Small intestine (tissue), 7 donors: ENCODE measurements around the gene ROR1. TPM values are rescaled to one million over a fixed set of nuclear protein-coding genes. Genes with fewer than 3 reads are reported as not detected.
A peak's percentile ranks its signal among the peaks of the same experiment; 100 is the strongest.

Experiments used
- DNase-seq, 2 donors: peaks; one replicate each; pipeline versions ENCODE4 v3.0.0 to v3.0.0-alpha.2; 2013
- FAIRE-seq: peaks from 2 replicates; lab custom pipeline; 2012; peaks lifted over from hg19 to GRCh38; lab: Jason Lieb, UNC
- H3K27ac ChIP-seq, 3 donors: one replicate each; pipeline ENCODE4 v1.5.1; 2013; ENCODE audit warnings: low read length in 2 of 3, mild to moderate bottlenecking in 2 of 3, control low read depth in 1 of 3, inconsistent platforms in 1 of 3, low read depth in 1 of 3, moderate library complexity in 1 of 3
- H3K27me3 ChIP-seq, 3 donors: one replicate each; pipeline ENCODE4 v1.6.1; 2013; ENCODE audit warnings: low read length in 3 of 3, inconsistent platforms in 1 of 3; ENCODE audit not compliant: control insufficient read depth in 3 of 3, insufficient read depth in 3 of 3
- H3K36me3 ChIP-seq, 3 donors: one replicate each; pipeline ENCODE4 v1.6.1; 2013; ENCODE audit warnings: low read length in 3 of 3, inconsistent platforms in 1 of 3, low read depth in 1 of 3, mild to moderate bottlenecking in 1 of 3, moderate library complexity in 1 of 3; ENCODE audit not compliant: control insufficient read depth in 3 of 3, insufficient read depth in 2 of 3
- H3K4me1 ChIP-seq, 3 donors: one replicate each; pipeline ENCODE4 v1.6.1; 2013; ENCODE audit warnings: low read length in 2 of 3, inconsistent platforms in 1 of 3, low read depth in 1 of 3, mild to moderate bottlenecking in 1 of 3, moderate library complexity in 1 of 3; ENCODE audit not compliant: control insufficient read depth in 3 of 3, insufficient read depth in 2 of 3
- H3K4me3 ChIP-seq, 3 donors: one replicate each; pipeline ENCODE4 v1.5.1; 2013; ENCODE audit warnings: low read length in 3 of 3, control low read depth in 1 of 3, inconsistent platforms in 1 of 3, low read depth in 1 of 3, mild to moderate bottlenecking in 1 of 3, moderate library complexity in 1 of 3
- H3K9me3 ChIP-seq, 2 donors: one replicate each; pipeline ENCODE4 v1.6.1; 2013; ENCODE audit warnings: low read depth in 1 of 2, low read length in 1 of 2; ENCODE audit not compliant: control insufficient read depth in 2 of 2, insufficient read depth in 1 of 2
- WGBS, 3 donors: extraction: QIAGEN DNeasy Blood & Tissue Kit; methylation state at CpG; one replicate each; pipeline ENCODE4 v1.1.7; 2013; 5-methylcytosine and 5-hydroxymethylcytosine counted together
- polyA plus RNA-seq, 4 donors: library from polyadenylated mRNA; stranded (reverse) in 3 of 4; unstranded in 1 of 4; fragments of 200-250 nt in 3 of 4; fragments of 120-200 nt in 1 of 4; gene quantifications; one replicate each; pipeline versions ENCODE4 v1.2.1 to v1.2.3, GENCODE V29; 2013
- donor health status: healthy with polysubstance abuse.
- donor health status: control.
- donor health status: control.
- donor health status: Bipolar disorder and iron deficiency.
- donor health status: healthy.

Gene ROR1
- polyA plus RNA-seq, 4 donors, result 0.22 to 3.6 (median 3.2) TPM; not detected in 1

DNA sequence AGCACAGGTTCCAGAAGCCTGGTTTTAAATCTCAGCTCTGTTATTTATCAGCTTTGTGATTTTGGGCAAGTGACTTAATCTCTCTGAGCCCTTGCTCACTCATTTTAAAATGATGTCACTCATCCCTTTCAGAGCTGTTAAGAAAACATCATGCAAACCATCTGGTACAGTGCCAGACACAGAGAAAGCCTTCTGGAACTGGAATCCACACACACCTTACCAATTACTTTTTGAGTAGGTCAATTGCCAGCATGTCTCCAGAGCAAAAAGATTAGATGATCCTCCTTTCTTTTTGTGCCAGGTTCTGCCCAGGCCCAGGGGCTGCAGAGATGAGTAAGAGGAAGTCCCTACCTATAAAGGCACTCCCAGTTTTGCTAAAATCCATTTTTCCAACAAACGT is 61.3 kb downstream of the ROR1 start:
- peaks cover 0 to 4% (median 4%) of the 10 kb centered on the region in 3 donors for H3K4me1 ChIP-seq
- 58 to 72% (median 59%) methylated on average over 1 of the region's 1 CpG for WGBS, 3 donors
- H3K4me3 ChIP-seq, result no peak overlapping the region
- H3K27ac ChIP-seq, result no peak overlapping the region
- no peaks in the 10 kb centered on the region for H3K36me3 ChIP-seq
- no peaks in the 10 kb centered on the region for H3K27me3 ChIP-seq
- DNase-seq (no peak), FAIRE-seq (no peak)
- no peaks in the 10 kb centered on the region for H3K9me3 ChIP-seq

DNA sequence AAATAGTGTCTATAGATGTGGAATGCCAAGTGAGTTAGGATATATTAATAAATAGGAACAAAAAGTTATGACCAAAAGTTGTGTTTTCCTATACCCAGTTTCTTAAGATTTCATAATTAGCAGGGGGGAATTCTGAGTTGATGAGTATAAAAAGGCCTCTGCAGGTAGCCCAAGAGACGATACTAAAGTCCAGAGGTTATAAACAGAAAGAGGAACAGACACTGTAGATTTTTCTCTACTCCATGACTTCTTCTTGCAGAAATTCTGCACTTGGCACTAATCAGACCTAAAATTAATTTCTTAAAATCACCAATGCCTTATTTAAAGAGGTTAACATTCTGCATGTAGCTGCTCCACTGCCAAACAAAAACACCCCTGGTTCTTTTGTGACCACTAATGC is 62.6 kb downstream of the ROR1 start:
- no peaks in the 10 kb centered on the region for H3K36me3 ChIP-seq
- H3K27ac ChIP-seq, result no peak overlapping the region
- 20 to 48% (median 23%) methylated on average over 1 of the region's 1 CpG for WGBS, 3 donors
- H3K27me3 ChIP-seq, result no peaks in the 10 kb centered on the region
- FAIRE-seq (no peak), DNase-seq (no peak)
- H3K4me3 ChIP-seq, result no peak overlapping the region
- H3K9me3 ChIP-seq, result no peaks in the 10 kb centered on the region
- peaks cover 0 to 2% (median 0%) of the 10 kb centered on the region in 3 donors for H3K4me1 ChIP-seq

DNA sequence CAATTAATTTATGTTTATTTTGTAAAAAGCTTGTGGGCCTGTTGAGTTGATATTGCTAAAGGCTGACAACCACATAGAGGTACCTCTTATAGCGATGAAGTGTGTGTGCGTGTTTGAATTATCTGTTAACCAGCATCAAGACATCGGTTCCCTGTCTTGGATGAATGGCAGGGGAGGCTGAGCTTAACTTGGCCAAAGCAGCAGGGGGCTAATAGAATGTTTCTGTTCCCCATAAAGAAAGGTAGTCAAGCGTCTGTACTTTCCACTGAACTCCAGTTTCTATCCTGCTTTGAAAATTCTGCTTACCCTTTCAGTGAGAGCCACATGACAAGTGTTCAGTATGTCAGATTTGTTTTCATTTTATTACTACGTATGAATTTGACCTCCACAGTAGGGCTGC is 63.0 kb downstream of the ROR1 start:
- Histone ChIP-seq H3K27ac (no peak overlapping the region), H3K4me1 (no peaks in the 10 kb centered on the region), H3K27me3 (no peaks in the 10 kb centered on the region), H3K9me3 (no peaks in the 10 kb centered on the region), H3K4me3 (no peak overlapping the region), H3K36me3 (no peaks in the 10 kb centered on the region)
- FAIRE-seq, result no peak
- 86 to 92% (median 89%) methylated on average over 5 of the region's 5 CpGs for WGBS, 3 donors
- no peak for DNase-seq

DNA sequence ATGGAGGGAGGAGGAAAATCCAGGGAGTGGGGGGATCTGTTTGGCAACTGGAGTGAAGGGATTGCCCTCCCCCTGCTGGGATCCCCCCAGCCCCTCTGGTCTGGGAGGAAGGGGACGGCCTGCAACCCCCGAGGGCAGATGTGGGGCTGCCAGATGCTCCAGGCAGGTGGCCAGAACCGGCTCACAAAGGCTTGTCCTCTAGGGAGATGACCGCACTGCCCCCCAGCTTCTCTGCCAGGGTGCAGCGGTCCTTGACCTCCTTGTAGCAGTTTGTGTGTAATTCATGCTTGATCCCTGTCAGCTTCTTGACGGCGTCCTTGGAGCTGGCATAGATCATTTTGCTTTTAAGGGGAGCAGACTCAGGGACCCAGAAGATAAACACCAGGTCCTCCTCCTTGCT is 69.2 kb downstream of the ROR1 start:
- H3K27ac ChIP-seq, result no peak overlapping the region
- peaks cover 0 to 7% (median 2%) of the 10 kb centered on the region in 3 donors for H3K4me1 ChIP-seq
- WGBS, 3 donors, result 69 to 87% (median 86%) methylated on average over 7 of the region's 7 CpGs
- no peaks in the 10 kb centered on the region for H3K36me3 ChIP-seq
- H3K4me3 ChIP-seq, result no peak overlapping the region
- DNase-seq (no peak), FAIRE-seq (no peak)
- H3K27me3 ChIP-seq, result no peaks in the 10 kb centered on the region
- H3K9me3 ChIP-seq, result no peaks in the 10 kb centered on the region

DNA sequence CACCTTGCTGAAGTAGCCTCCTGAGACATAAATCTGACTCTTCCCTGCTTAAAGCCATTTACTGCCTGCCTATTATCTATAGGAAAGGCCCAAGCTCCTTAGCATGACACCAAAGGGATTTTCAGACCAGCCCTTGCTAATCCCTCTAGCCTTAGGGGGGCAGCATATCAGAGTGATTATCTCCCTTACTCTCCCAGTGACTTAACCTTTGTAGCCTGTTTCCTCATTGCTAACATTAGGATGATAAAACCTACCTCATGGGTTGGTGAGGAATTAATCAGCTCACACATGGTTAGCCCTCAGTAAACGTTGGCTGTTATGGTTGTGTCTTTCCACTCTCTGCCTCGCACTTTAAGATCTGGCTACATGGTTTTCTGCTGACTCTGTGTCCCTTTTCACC is 70.1 kb downstream of the ROR1 start:
- H3K9me3 ChIP-seq, result no peaks in the 10 kb centered on the region
- H3K27ac ChIP-seq, result no peak overlapping the region
- peak; percentile 55 to 57 for DNase-seq
- H3K27me3 ChIP-seq, result no peaks in the 10 kb centered on the region
- no peak for FAIRE-seq
- no peaks in the 10 kb centered on the region for H3K36me3 ChIP-seq
- H3K4me3 ChIP-seq, result no peak overlapping the region
- peaks cover 0 to 7% (median 2%) of the 10 kb centered on the region in 3 donors for H3K4me1 ChIP-seq
- 34 to 58% (median 40%) methylated on average over 2 of the region's 2 CpGs for WGBS, 3 donors

DNA sequence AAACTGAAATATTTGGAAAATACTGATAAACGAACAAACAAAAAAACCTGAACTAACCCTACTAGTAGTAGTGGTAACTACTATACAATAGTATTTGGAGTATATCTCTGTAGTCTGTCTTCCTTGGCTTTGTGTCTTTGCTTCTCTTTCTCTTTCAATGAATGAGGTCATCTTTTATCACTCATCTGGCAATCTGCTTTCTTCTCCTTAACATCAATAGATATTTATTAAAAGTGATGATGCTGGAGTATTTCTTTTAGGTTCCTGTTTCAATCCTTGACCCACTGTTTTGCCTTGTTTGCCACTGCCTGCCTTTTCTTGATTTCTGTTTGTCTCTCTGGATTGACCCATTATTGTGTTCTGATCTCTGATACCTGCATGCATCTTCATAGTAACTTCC is 71.5 kb downstream of the ROR1 start:
- H3K4me1 ChIP-seq, result peaks cover 0 to 7% (median 2%) of the 10 kb centered on the region in 3 donors
- no peak overlapping the region for H3K4me3 ChIP-seq
- no peaks in the 10 kb centered on the region for H3K9me3 ChIP-seq
- WGBS, 3 donors, result 74 to 92% (median 81%) methylated on average over 1 of the region's 1 CpG
- FAIRE-seq, result no peak
- no peak overlapping the region for H3K27ac ChIP-seq
- H3K27me3 ChIP-seq, result no peaks in the 10 kb centered on the region
- no peaks in the 10 kb centered on the region for H3K36me3 ChIP-seq
- DNase-seq, result no peak

DNA sequence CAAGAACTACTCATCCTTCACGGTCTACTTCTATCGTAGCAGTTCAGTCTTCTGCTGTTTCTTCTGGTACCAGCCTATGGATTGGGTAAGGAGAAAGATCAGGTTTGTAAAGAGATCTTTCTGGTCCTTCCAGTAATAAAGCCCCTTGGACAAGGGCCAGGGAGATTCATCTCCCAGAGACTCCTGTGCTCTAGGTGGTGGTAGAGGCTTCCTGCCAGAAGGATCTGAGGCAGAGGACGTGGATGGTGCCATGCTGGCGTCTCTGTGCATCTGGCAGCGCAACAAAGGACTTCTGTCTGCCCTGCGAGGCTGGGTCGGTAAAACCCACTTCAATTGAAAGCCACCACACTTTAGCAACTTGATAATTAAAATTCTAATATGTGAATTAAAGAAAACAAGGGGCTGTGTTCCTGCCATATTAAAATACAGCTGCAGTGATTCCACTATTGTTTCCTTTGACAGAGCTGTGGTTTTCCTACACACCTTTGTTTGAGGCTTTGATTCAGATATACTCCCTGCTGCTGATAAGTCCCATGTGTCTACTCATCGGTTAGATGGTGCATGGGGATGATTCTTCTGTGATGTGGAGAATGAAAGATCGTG is 73.6 kb downstream of the ROR1 start:
- Histone ChIP-seq H3K36me3 (no peaks in the 10 kb centered on the region), H3K4me1 (peaks cover 0 to 10% (median 2%) of the 10 kb centered on the region in 3 donors), H3K9me3 (no peaks in the 10 kb centered on the region), H3K4me3 (no peak overlapping the region), H3K27me3 (no peaks in the 10 kb centered on the region), H3K27ac (no peak overlapping the region)
- WGBS, 3 donors, result 83 to 88% (median 86%) methylated on average over 9 of the region's 9 CpGs
- no peak for FAIRE-seq
- DNase-seq, result no peak

DNA sequence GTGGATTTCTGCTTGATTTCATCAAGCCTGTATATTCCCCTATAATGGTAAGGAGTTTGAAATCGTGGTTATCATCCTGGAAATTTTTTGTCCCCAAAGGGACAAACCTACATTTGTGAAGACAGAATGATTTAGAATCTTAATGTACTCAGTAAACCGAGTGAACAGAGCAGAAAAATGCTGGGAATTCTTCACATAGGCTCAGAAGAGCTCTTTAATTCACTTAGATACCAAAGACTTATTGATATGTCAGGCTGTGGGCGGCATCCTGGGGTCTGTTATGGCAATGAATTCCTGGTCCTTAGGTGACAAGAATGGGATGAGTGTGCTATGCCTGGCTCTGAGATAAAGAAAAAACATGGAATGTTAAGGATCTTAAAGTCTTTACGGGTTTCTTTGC is 74.9 kb downstream of the ROR1 start:
- Histone ChIP-seq H3K27ac (no peak overlapping the region), H3K36me3 (no peaks in the 10 kb centered on the region), H3K4me1 (peaks cover 0 to 5% (median 2%) of the 10 kb centered on the region in 3 donors), H3K4me3 (no peak overlapping the region), H3K27me3 (no peaks in the 10 kb centered on the region), H3K9me3 (no peaks in the 10 kb centered on the region)
- WGBS, 3 donors, result 68 to 85% (median 81%) methylated on average over 4 of the region's 4 CpGs
- FAIRE-seq (no peak), DNase-seq (no peak)

DNA sequence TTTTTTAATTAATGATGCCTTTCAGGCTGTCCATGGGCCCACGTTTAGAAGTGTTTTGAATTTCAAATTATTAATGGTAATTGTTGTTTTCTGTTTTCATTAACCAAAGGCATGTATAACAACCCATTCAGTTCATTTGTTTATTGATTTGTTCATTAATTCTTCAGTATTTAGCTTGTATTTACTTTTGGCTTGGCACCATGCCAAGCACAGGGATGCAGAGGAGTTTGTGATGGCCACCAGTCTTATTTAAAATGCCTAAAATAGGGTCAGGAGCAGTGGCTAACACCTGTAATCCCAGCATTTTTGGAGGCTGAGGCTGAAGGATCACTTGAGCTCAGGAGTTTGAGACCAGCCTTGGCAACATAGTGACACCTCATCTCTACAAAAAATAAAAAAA is 75.3 kb downstream of the ROR1 start:
- peaks cover 0 to 3% (median under 1%) of the 10 kb centered on the region in 3 donors for H3K4me1 ChIP-seq
- DNase-seq (no peak), FAIRE-seq (no peak)
- H3K27ac ChIP-seq, result no peak overlapping the region
- no peak overlapping the region for H3K4me3 ChIP-seq
- H3K9me3 ChIP-seq, result no peaks in the 10 kb centered on the region
- no peaks in the 10 kb centered on the region for H3K27me3 ChIP-seq
- no peaks in the 10 kb centered on the region for H3K36me3 ChIP-seq
- 46 to 55% (median 53%) methylated on average over 1 of the region's 1 CpG for WGBS, 3 donors
